GM12865 (cell line): ENCODE data around the gene MLH3.

ENCODE experiments used
- DNase-seq: peaks from one replicate; pipeline ENCODE4 v3.0.0; 2010; ENCODE audit warnings: low read depth
- H3K4me3 ChIP-seq: 2 replicates; pipeline ENCODE4 v1.5.1; 2011; ENCODE audit warnings: mild to moderate bottlenecking, low read depth, low read length, control low read depth
- CTCF ChIP-seq: IDR thresholded peaks from 2 replicates; pipeline ENCODE4 v1.5.1; 2011; ENCODE audit warnings: low read length, control low read depth, low read depth, inconsistent platforms; ENCODE audit not compliant: insufficient read depth; ENCODE audit errors: missing control alignments

The MLH3 gene

GRCh38 chr14:74978416-74978947 lies 72.8 kb downstream of the MLH3 start:
- no peak overlapping the region for H3K4me3 ChIP-seq
- no peak for DNase-seq
- TF ChIP-seq CTCF, result no peak

GRCh38 chr14:74977901-74978385 lies 73.3 kb downstream of the MLH3 start:
- TF ChIP-seq CTCF, result no peak
- DNase-seq, result no peak
- H3K4me3 ChIP-seq, result no peak overlapping the region

GRCh38 chr14:74977164-74977900 lies 73.9 kb downstream of the MLH3 start:
- TF ChIP-seq CTCF, result no peak

GRCh38 chr14:74976264-74977113 lies 74.8 kb downstream of the MLH3 start:
- TF ChIP-seq CTCF, result no peak
- H3K4me3 ChIP-seq, result no peak overlapping the region
- DNase-seq, result no peak

More at GRCh38 chr14:74977164-74977900, 73.9 kb downstream of the MLH3 start:
- DNase-seq, result no peak
- H3K4me3 ChIP-seq, result no peak overlapping the region

- no peak for DNase-seq
- no peak for TF ChIP-seq CTCF
- H3K4me3 ChIP-seq, result no peak overlapping the region
These were observed 76.0 kb downstream of the MLH3 start for GRCh38 chr14:74975059-74975810.

GRCh38 chr14:74974364-74975058 lies 76.8 kb downstream of the MLH3 start:
- DNase-seq, result no peak

More at GRCh38 chr14:74974364-74975058, 76.8 kb downstream of the MLH3 start:
- no peak for TF ChIP-seq CTCF
- H3K4me3 ChIP-seq, result no peak overlapping the region
